ENCODE data around the gene CES4A. TPM values are rescaled to one million over a fixed set of nuclear protein-coding genes. Genes with fewer than 3 reads are reported as not detected.

CES4A gene
- total and polyA plus RNA-seq, 9 donors = 6.0 to 67.1 (median 10.3) TPM

DNA sequence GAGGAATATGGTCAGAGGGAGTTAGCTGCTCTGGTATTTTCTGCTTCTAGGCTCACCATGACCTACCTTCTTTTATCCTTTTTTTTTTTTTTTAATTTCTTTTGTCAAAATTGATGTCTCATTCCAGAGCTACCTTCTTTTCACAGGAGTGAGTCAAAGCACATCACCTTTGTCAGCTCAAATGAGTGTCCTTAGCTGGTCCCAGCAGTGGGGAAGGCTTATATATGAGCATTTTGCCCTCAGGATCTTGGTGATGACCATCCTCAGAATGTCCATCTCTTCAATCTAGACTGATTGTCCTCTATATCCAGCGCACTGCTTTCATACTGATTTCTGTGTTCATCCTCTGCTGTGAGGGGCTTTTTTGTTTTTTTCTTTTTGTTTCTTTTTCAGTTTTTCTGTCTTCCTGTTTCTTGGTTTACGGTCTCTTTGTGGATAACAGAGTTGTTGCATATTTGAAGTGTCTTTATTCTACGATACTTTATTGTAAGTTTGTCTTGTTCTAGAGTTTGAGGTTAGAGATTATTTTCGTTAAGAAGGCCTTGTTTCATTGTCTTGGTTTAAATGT, 65.5 kb downstream of the CES4A start:
- 89 to 94% (median 92%) methylated on average over 4 of the region's 4 CpGs for WGBS, 3 donors
- DNase-seq = no peak
- intact Hi-C loops (cut with DNase I) = no loop called here
- H3K4me3 ChIP-seq = no peak overlapping the region
- TF ChIP-seq, protein P1, sequence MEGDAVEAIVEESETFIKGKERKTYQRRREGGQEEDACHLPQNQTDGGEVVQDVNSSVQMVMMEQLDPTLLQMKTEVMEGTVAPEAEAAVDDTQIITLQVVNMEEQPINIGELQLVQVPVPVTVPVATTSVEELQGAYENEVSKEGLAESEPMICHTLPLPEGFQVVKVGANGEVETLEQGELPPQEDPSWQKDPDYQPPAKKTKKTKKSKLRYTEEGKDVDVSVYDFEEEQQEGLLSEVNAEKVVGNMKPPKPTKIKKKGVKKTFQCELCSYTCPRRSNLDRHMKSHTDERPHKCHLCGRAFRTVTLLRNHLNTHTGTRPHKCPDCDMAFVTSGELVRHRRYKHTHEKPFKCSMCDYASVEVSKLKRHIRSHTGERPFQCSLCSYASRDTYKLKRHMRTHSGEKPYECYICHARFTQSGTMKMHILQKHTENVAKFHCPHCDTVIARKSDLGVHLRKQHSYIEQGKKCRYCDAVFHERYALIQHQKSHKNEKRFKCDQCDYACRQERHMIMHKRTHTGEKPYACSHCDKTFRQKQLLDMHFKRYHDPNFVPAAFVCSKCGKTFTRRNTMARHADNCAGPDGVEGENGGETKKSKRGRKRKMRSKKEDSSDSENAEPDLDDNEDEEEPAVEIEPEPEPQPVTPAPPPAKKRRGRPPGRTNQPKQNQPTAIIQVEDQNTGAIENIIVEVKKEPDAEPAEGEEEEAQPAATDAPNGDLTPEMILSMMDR (IDR thresholded peaks at IDR 0.05) = no peak
- no peak for TF ChIP-seq POLR2A (IDR thresholded peaks at IDR 0.05)
- no peak for TF ChIP-seq EP300 (IDR thresholded peaks at IDR 0.05)
- no peaks in the 10 kb centered on the region for H3K27me3 ChIP-seq
- no peaks in the 10 kb centered on the region for H3K4me1 ChIP-seq (ENCODE audit: insufficient read depth)
- H3K9me3 ChIP-seq = no peaks in the 10 kb centered on the region
- H3K36me3 ChIP-seq = no peaks in the 10 kb centered on the region
- no peak overlapping the region for H3K27ac ChIP-seq

DNA sequence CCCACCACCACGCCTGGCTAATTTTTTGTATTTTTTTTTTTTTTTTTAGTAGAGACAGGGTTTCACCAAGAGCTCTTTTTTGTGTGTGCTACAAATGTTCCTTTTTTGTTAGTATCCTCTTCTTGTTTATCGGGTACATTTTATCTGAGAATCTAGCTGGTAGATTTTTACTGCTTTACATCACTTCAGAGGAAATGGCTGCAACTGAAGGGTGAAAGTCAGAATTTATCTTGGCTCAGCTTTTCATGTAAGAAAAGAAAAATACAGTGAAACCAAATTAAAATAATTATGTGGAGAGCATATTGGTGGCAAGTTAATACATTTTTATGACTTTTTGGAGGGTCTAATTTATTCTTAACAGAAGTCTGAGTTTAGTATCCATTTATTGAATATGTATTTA, 66.5 kb downstream of the CES4A start:
- intact Hi-C loops (cut with DNase I) = no loop called here
- H3K36me3 ChIP-seq = no peaks in the 10 kb centered on the region
- WGBS, 3 donors = 94 to 100% (median 99%) methylated on average over 2 of the region's 2 CpGs
- H3K4me1 ChIP-seq (ENCODE audit: insufficient read depth) = no peaks in the 10 kb centered on the region
- DNase-seq = no peak
- no peaks in the 10 kb centered on the region for H3K9me3 ChIP-seq
- TF ChIP-seq POLR2A (IDR thresholded peaks at IDR 0.05) = no peak
- no peak for TF ChIP-seq EP300 (IDR thresholded peaks at IDR 0.05)
- TF ChIP-seq, protein P1 (IDR thresholded peaks at IDR 0.05) = no peak
- no peak overlapping the region for H3K27ac ChIP-seq
- H3K27me3 ChIP-seq = no peaks in the 10 kb centered on the region
- no peak overlapping the region for H3K4me3 ChIP-seq

DNA sequence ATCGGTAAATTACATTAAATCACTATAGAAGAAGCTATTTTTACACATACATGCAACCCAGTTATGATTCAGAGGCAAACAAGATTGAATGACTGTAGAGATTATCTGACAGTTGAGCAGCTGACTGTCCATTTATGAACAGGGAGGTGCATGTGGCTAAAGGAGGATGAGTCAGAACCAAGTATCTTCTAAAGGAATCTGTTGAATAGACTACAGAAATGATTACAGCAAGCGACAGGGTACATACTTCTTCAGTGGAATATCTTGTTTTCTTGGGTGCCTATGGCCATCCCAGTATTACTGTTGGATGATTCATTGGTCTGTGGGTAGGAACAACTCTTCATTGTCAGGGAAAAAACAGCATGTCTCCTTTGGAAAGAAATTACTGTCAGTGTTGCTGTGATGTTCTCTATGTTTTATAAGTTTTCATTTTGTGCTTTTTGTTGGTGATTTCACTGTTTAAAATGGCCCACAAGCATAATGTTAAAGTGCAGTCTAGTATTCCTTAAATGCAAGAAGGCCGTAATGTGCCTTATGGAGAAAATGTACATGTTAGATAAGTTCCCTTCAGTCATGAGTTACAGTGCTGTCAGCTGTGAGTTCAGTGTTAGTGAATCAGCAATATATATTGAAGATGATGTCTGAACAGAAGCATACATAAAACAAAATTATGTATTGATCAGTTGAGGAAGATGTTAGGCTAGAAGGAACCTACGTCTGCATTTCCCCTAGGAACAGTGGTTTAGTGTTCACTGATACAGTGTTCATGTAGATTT, 67.5 kb downstream of the CES4A start:
- H3K4me1 ChIP-seq (ENCODE audit: insufficient read depth) = no peaks in the 10 kb centered on the region
- no peak overlapping the region for H3K4me3 ChIP-seq
- TF ChIP-seq, protein P1 (IDR thresholded peaks at IDR 0.05) = no peak
- TF ChIP-seq EP300 (IDR thresholded peaks at IDR 0.05) = no peak
- no peak for TF ChIP-seq POLR2A (IDR thresholded peaks at IDR 0.05)
- no peaks in the 10 kb centered on the region for H3K9me3 ChIP-seq
- WGBS, 3 donors = 80 to 87% (median 84%) methylated on average over 4 of the region's 4 CpGs
- no peaks in the 10 kb centered on the region for H3K36me3 ChIP-seq
- no peak for DNase-seq
- intact Hi-C loops (cut with DNase I) = no loop called here
- no peaks in the 10 kb centered on the region for H3K27me3 ChIP-seq
- H3K27ac ChIP-seq = no peak overlapping the region

Small RNA genes lying within 50 kb of the gene (small RNA-seq; reads per million reads assigned to genes)
- not detected for gene RN7SL543P

Other genes with a start within 250 kb of the CES4A start
- 100 to 1,000 TPM in 3 of 7 donors, 10 to 100 TPM in 4; 71.3 to 116 (median 94.8) TPM for gene DYNC1LI2, start 237.0 kb upstream of the CES4A start, total RNA-seq
- 10 to 100 TPM; 44.3 to 91.3 TPM for gene DYNC1LI2, start 237.0 kb upstream of the CES4A start, polyA plus RNA-seq
- gene TERB1, start 187.0 kb upstream of the CES4A start, total RNA-seq = under 1 TPM in 3 of 7 donors, not detected in 4; 0.27 to 0.50 (median 0.35) TPM
- gene TERB1, start 187.0 kb upstream of the CES4A start, polyA plus RNA-seq = under 1 TPM in 1 of 2 donors, not detected in 1; 0.04 TPM
- 10 to 100 TPM; 38.3 to 63.7 (median 54.0) TPM for gene NAE1, start 157.6 kb upstream of the CES4A start, total RNA-seq
- gene NAE1, start 157.6 kb upstream of the CES4A start, polyA plus RNA-seq = 10 to 100 TPM; 41.8 to 44.4 TPM
- gene CA7, start 144.2 kb upstream of the CES4A start, total RNA-seq = not detected
- not detected for gene CA7, start 144.2 kb upstream of the CES4A start, polyA plus RNA-seq
- 10 to 100 TPM in 5 of 7 donors, 1 to 10 TPM in 2; 3.9 to 23.3 (median 18.5) TPM for gene PDP2, start 108.1 kb upstream of the CES4A start, total RNA-seq
- gene PDP2, start 108.1 kb upstream of the CES4A start, polyA plus RNA-seq = 10 to 100 TPM in 1 of 2 donors, 1 to 10 TPM in 1; 9.4 to 27.9 TPM
- gene CDH16, start 69.7 kb upstream of the CES4A start, total RNA-seq = 10 to 100 TPM in 1 of 7 donors, 1 to 10 TPM in 1, under 1 TPM in 3, not detected in 2; 0.12 to 19.2 (median 0.57) TPM
- not detected for gene CDH16, start 69.7 kb upstream of the CES4A start, polyA plus RNA-seq
- gene RRAD, start 63.1 kb upstream of the CES4A start, total RNA-seq = 10 to 100 TPM in 5 of 7 donors, 1 to 10 TPM in 2; 5.6 to 43.1 (median 12.1) TPM
- gene RRAD, start 63.1 kb upstream of the CES4A start, polyA plus RNA-seq = 10 to 100 TPM in 1 of 2 donors, 1 to 10 TPM in 1; 2.3 to 22.3 TPM
- 10 to 100 TPM; 57.7 to 77.8 (median 66.7) TPM for gene CIAO2B, start 54.2 kb upstream of the CES4A start, total RNA-seq
- 100 to 1,000 TPM in 1 of 2 donors, 10 to 100 TPM in 1; 40.1 to 150 TPM for gene CIAO2B, start 54.2 kb upstream of the CES4A start, polyA plus RNA-seq
- gene CES2, start 53.1 kb upstream of the CES4A start, total RNA-seq = 10 to 100 TPM; 25.5 to 51.9 (median 42.2) TPM
- 10 to 100 TPM; 29.4 to 38.9 TPM for gene CES2, start 53.1 kb upstream of the CES4A start, polyA plus RNA-seq
- gene CES3, start 27.3 kb upstream of the CES4A start, total RNA-seq = 1 to 10 TPM in 5 of 7 donors, under 1 TPM in 2; 0.45 to 2.3 (median 1.4) TPM
- gene CES3, start 27.3 kb upstream of the CES4A start, polyA plus RNA-seq = under 1 TPM; 0.73 to 0.91 TPM
- 10 to 100 TPM; 39.9 to 58.3 (median 48.9) TPM for gene CBFB, start 40.6 kb downstream of the CES4A start, total RNA-seq
- gene CBFB, start 40.6 kb downstream of the CES4A start, polyA plus RNA-seq = 10 to 100 TPM; 19.2 to 23.8 TPM
- gene PHAF1, start 121.4 kb downstream of the CES4A start, total RNA-seq = 10 to 100 TPM; 13.7 to 17.4 (median 14.9) TPM
- gene PHAF1, start 121.4 kb downstream of the CES4A start, polyA plus RNA-seq = 10 to 100 TPM in 1 of 2 donors, 1 to 10 TPM in 1; 9.0 to 25.1 TPM
- 10 to 100 TPM; 11.1 to 45.7 (median 28.7) TPM for gene B3GNT9, start 162.4 kb downstream of the CES4A start, total RNA-seq
- 10 to 100 TPM; 17.1 to 18.1 TPM for gene B3GNT9, start 162.4 kb downstream of the CES4A start, polyA plus RNA-seq
- 10 to 100 TPM in 6 of 7 donors, 1 to 10 TPM in 1; 7.3 to 30.9 (median 15.5) TPM for gene TRADD, start 171.3 kb downstream of the CES4A start, total RNA-seq
- 10 to 100 TPM in 1 of 2 donors, 1 to 10 TPM in 1; 4.2 to 15.7 TPM for gene TRADD, start 171.3 kb downstream of the CES4A start, polyA plus RNA-seq
- 10 to 100 TPM in 6 of 7 donors, 1 to 10 TPM in 1; 8.8 to 23.0 (median 15.0) TPM for gene FBXL8, start 171.4 kb downstream of the CES4A start, total RNA-seq
- gene FBXL8, start 171.4 kb downstream of the CES4A start, polyA plus RNA-seq = 10 to 100 TPM in 1 of 2 donors, 1 to 10 TPM in 1; 1.3 to 13.1 TPM
- 100 to 1,000 TPM in 1 of 7 donors, 10 to 100 TPM in 6; 30.8 to 115 (median 77.7) TPM for gene HSF4, start 176.2 kb downstream of the CES4A start, total RNA-seq
- 10 to 100 TPM in 1 of 2 donors, 1 to 10 TPM in 1; 9.9 to 44.9 TPM for gene HSF4, start 176.2 kb downstream of the CES4A start, polyA plus RNA-seq
- 10 to 100 TPM; 14.1 to 31.7 (median 21.4) TPM for gene NOL3, start 181.9 kb downstream of the CES4A start, total RNA-seq
- gene NOL3, start 181.9 kb downstream of the CES4A start, polyA plus RNA-seq = 10 to 100 TPM; 17.9 to 23.1 TPM
- 10 to 100 TPM; 16.8 to 96.4 (median 65.7) TPM for gene MATCAP1, start 195.4 kb downstream of the CES4A start, total RNA-seq
- 10 to 100 TPM; 15.4 to 38.4 TPM for gene MATCAP1, start 195.4 kb downstream of the CES4A start, polyA plus RNA-seq
- 10 to 100 TPM in 4 of 7 donors, 1 to 10 TPM in 3; 6.1 to 33.0 (median 16.4) TPM for gene EXOC3L1, start 201.5 kb downstream of the CES4A start, total RNA-seq
- gene EXOC3L1, start 201.5 kb downstream of the CES4A start, polyA plus RNA-seq = 10 to 100 TPM in 1 of 2 donors, under 1 TPM in 1; 0.32 to 12.2 TPM
- 10 to 100 TPM; 36.0 to 75.7 (median 52.9) TPM for gene E2F4, start 203.6 kb downstream of the CES4A start, total RNA-seq
- gene E2F4, start 203.6 kb downstream of the CES4A start, polyA plus RNA-seq = 10 to 100 TPM; 17.6 to 36.2 TPM
- gene ELMO3, start 210.5 kb downstream of the CES4A start, total RNA-seq = 10 to 100 TPM in 1 of 7 donors, 1 to 10 TPM in 6; 1.1 to 14.8 (median 2.8) TPM
- 1 to 10 TPM in 1 of 2 donors, not detected in 1; 1.2 TPM for gene ELMO3, start 210.5 kb downstream of the CES4A start, polyA plus RNA-seq
- 10 to 100 TPM; 23.8 to 39.2 (median 32.1) TPM for gene TMEM208, start 238.5 kb downstream of the CES4A start, total RNA-seq
- 10 to 100 TPM; 26.3 to 52.0 TPM for gene TMEM208, start 238.5 kb downstream of the CES4A start, polyA plus RNA-seq